ENCODE results near the gene HECTD1. TPM values are rescaled to one million over a fixed set of nuclear protein-coding genes. Genes with fewer than 3 reads are reported as not detected.

The HECTD1 gene
- total and polyA plus RNA-seq, 8 donors = 33.5 to 529 (median 182) TPM

DNA sequence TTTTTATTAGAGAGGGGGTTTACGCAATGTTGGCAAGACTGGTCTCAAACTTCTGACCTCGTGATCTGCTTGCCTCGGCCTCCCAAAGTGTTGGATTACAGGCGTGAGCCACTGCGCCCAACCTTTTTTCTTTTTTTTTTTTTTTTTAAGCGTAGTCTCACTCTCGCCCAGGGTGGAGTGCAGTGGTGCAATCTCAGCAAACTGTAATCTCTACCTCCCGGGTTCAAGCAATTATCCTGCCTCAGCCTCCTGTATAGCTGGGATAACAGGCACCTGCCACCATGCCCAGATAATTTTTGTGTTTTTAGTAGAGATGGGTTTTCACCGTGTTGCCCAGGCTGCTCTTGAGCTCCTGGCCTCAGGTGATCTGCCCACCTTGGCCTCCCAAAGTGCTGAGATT, 8.8 kb upstream of the HECTD1 start:
- intact Hi-C loops (cut with DNase I; ENCODE audit: low total_unique reads) = no loop called here
- TF ChIP-seq EP300 (IDR thresholded peaks at IDR 0.05) = no peak
- TF ChIP-seq POLR2AphosphoS5 (IDR thresholded peaks at IDR 0.05) = no peak
- TF ChIP-seq, protein P1, sequence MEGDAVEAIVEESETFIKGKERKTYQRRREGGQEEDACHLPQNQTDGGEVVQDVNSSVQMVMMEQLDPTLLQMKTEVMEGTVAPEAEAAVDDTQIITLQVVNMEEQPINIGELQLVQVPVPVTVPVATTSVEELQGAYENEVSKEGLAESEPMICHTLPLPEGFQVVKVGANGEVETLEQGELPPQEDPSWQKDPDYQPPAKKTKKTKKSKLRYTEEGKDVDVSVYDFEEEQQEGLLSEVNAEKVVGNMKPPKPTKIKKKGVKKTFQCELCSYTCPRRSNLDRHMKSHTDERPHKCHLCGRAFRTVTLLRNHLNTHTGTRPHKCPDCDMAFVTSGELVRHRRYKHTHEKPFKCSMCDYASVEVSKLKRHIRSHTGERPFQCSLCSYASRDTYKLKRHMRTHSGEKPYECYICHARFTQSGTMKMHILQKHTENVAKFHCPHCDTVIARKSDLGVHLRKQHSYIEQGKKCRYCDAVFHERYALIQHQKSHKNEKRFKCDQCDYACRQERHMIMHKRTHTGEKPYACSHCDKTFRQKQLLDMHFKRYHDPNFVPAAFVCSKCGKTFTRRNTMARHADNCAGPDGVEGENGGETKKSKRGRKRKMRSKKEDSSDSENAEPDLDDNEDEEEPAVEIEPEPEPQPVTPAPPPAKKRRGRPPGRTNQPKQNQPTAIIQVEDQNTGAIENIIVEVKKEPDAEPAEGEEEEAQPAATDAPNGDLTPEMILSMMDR (IDR thresholded peaks at IDR 0.05) = no peak
- TF ChIP-seq POLR2A (IDR thresholded peaks at IDR 0.05) = no peak
- H3K27me3 ChIP-seq = no peaks in the 10 kb centered on the region
- no peak for DNase-seq
- no peaks in the 10 kb centered on the region for H3K4me1 ChIP-seq
- 91 to 99% (median 93%) methylated on average over 9 of the region's 9 CpGs for WGBS, 5 donors
- no peaks in the 10 kb centered on the region for H3K9me3 ChIP-seq
- H3K36me3 ChIP-seq = no peaks in the 10 kb centered on the region
- no peak overlapping the region for H3K27ac ChIP-seq
- no peak overlapping the region for H3K4me3 ChIP-seq

DNA sequence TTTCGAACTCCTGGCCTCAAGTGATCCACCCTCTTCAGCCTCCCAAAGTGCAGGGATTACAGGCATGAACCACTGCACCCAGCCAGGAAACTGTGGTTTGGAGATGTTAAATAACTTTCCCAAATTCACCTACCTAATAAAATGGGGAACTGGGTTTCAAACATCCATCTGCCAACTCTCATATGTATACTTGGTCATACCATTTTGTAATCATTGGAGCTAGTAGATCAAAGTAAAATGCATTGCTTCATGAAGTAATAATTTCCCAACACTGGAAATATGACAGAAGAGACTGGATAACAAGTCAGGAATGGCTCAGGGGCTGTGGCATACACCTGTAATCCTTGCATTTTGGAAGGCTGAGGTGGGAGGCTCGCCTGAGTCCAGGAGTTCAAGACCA, 5.3 kb upstream of the HECTD1 start:
- 95 to 100% (median 97%) methylated on average over 2 of the region's 2 CpGs for WGBS, 5 donors
- intact Hi-C loops (cut with DNase I; ENCODE audit: low total_unique reads) = no loop called here
- no peak for DNase-seq
- H3K27me3 ChIP-seq = no peaks in the 10 kb centered on the region
- no peak overlapping the region for H3K4me3 ChIP-seq
- no peaks in the 10 kb centered on the region for H3K9me3 ChIP-seq
- TF ChIP-seq EP300 (IDR thresholded peaks at IDR 0.05) = no peak
- TF ChIP-seq, protein P1 (IDR thresholded peaks at IDR 0.05) = no peak
- TF ChIP-seq POLR2A (IDR thresholded peaks at IDR 0.05) = no peak
- TF ChIP-seq POLR2AphosphoS5 (IDR thresholded peaks at IDR 0.05) = no peak
- peaks cover 13 to 20% (median 15%) of the 10 kb centered on the region in 4 donors for H3K4me1 ChIP-seq
- H3K27ac ChIP-seq = no peak overlapping the region
- H3K36me3 ChIP-seq = no peaks in the 10 kb centered on the region

DNA sequence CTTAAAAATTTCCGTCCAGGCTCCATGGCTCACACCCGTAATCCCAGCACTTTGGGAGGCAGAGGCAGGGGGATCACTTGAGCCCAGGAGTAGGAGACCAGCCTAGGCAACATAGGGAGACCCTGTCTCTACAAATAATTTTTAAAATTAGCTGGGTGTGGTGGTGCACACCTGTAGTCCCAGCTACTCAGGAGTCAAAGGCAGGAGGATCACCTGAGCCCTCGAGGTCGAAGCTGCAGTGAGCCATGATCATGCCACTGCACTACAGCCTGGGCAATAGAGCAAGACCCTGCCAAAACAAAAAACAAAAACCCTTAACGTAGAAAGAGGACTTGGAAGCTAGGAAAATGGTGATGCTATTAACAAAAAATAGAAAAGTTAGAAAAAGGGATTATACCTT, 2.0 kb upstream of the HECTD1 start:
- peaks cover 14 to 36% (median 28%) of the 10 kb centered on the region in 4 donors for H3K4me1 ChIP-seq
- DNase-seq = no peak
- TF ChIP-seq, protein P1 (IDR thresholded peaks at IDR 0.05) = no peak
- TF ChIP-seq EP300 (IDR thresholded peaks at IDR 0.05) = no peak
- no peak for TF ChIP-seq POLR2AphosphoS5 (IDR thresholded peaks at IDR 0.05)
- TF ChIP-seq POLR2A (IDR thresholded peaks at IDR 0.05) = no peak
- intact Hi-C loops (cut with DNase I; ENCODE audit: low total_unique reads) = no loop called here
- H3K36me3 ChIP-seq = no peaks in the 10 kb centered on the region
- no peaks in the 10 kb centered on the region for H3K9me3 ChIP-seq
- peak overlapping the region in 3 of 5 donors; percentile 97 to 99 (median 98) for H3K27ac ChIP-seq
- WGBS, 5 donors = 92 to 100% (median 94%) methylated on average over 5 of the region's 5 CpGs
- H3K4me3 ChIP-seq = no peak overlapping the region
- no peaks in the 10 kb centered on the region for H3K27me3 ChIP-seq

DNA sequence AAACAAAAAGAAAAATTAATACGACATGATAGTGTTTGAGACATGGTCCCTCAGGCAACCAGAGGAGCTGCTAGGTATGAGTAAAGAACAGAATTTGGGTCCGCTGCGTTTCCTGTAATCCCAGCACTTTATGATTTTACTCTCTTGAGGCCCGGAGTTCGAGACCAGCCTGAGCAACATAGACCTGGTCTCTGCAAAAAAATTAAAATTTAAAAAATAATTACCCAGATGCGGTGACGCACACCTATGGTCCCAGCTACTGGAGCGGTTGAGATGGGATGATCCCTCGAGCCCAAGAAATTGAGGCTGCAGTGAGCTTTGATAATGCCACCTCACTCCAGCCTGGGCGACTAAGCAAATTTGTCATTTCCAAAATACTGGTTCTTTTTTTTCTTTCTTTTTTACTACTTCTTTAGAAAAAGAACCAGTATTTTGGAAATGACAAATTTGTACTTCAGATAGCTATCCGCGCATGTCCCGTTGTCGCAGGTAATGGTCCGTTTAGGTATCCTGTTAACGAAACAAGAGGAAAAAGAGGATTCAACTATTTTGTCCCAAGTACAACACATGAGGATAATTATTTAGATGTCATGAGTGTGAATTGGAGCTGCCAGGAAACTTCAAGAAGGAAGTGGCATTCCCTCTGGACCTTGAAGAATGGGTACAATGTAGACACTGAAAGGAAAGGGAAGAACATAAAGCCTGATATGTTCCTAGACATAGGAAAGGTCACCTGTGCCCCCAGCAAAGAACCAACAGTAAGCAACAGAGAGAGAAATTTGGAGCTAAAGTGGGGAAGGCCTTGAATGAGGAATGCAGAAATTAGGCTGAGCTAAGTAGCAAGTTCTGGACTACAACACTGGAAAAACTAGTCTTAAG, 1.2 kb upstream of the HECTD1 start:
- peak overlapping the region; percentile 97 to 100 (median 99) for H3K27ac ChIP-seq
- 72 to 77% (median 75%) methylated on average over 16 of the region's 16 CpGs for WGBS, 5 donors
- DNase-seq = no peak
- H3K9me3 ChIP-seq = no peaks in the 10 kb centered on the region
- no peaks in the 10 kb centered on the region for H3K27me3 ChIP-seq
- intact Hi-C loops (cut with DNase I; ENCODE audit: low total_unique reads) = no loop called here
- peak overlapping the region; percentile 64 to 84 (median 72) for H3K4me3 ChIP-seq
- peaks cover 14 to 42% (median 32%) of the 10 kb centered on the region in 4 donors for H3K4me1 ChIP-seq
- TF ChIP-seq POLR2A (IDR thresholded peaks at IDR 0.05) (no peak), EP300 (IDR thresholded peaks at IDR 0.05) (no peak), POLR2AphosphoS5 (IDR thresholded peaks at IDR 0.05) (no peak)
- TF ChIP-seq, protein P1 (IDR thresholded peaks at IDR 0.05) = no peak
- peaks cover 0 to 6% (median 5%) of the 10 kb centered on the region in 4 donors for H3K36me3 ChIP-seq

Measured in stomach (tissue), 9 donors.